ENCODE data around the gene DLG5.

Gene DLG5

GRCh38 chr10:77741746-77742145 lies 184.8 kb downstream of the DLG5 start:
- TF ChIP-seq Cebpa-rat (IDR thresholded peaks at IDR 0.05) = no peak
- no peak overlapping the region for H3K27ac ChIP-seq
- H3K4me3 ChIP-seq = no peak overlapping the region

More at GRCh38 chr10:77741746-77742145, 184.8 kb downstream of the DLG5 start:
- Histone ChIP-seq H3K9me3 (peaks cover 21% of the 10 kb centered on the region), H3K9ac (no peak overlapping the region), H3K4me1 (no peaks in the 10 kb centered on the region), H4K20me1 (no peaks in the 10 kb centered on the region), H3K4me2 (no peak overlapping the region), H3K36me3 (no peaks in the 10 kb centered on the region), H3K27me3 (no peaks in the 10 kb centered on the region)
